Measurements from ENCODE around the gene SETD7.

SETD7 gene

GRCh38 chr4:139525414-139525813 is 30.6 kb downstream of the SETD7 start:
- POLR2A ChIA-PET, result interaction anchor here (0.7 kb wide), 1 partner anchor 496 kb away, joined by 6 read pairs; no protein-coding TSS in a partner anchor
- TF ChIP-seq CTCF (IDR thresholded peaks at IDR 0.05; ENCODE audit: control extremely low read depth, extremely low read depth, low read depth, missing control alignments), result no peak
- DNase-seq (ENCODE audit: extremely low spot score), result no peak
- CTCF ChIA-PET, result interaction anchor here (1.1 to 1.9 kb wide), 4 partner anchors 9 to 495 kb away, joined by 3 to 5 read pairs (median 4); no protein-coding TSS in a partner anchor

- ChIA-PET POLR2A (no interaction called here), CTCF (interaction anchor here (1.2 to 1.8 kb wide), 2 partner anchors 10 to 14 kb away, joined by 4 to 5 read pairs; no protein-coding TSS in a partner anchor)
- TF ChIP-seq CTCF (IDR thresholded peaks at IDR 0.05; ENCODE audit: control extremely low read depth, extremely low read depth, low read depth, missing control alignments), result no peak
- DNase-seq (ENCODE audit: extremely low spot score), result no peak
Measured at GRCh38 chr4:139524062-139524631, 31.9 kb downstream of the SETD7 start.

- no peak for TF ChIP-seq CTCF (IDR thresholded peaks at IDR 0.05; ENCODE audit: control extremely low read depth, extremely low read depth, low read depth, missing control alignments)
- POLR2A ChIA-PET, result no interaction called here
- CTCF ChIA-PET, result interaction anchor here (0.9 to 4.5 kb wide), 5 partner anchors 8 to 129 kb away, joined by 3 to 22 read pairs (median 3); no protein-coding TSS in a partner anchor
- no peak for DNase-seq (ENCODE audit: extremely low spot score)
Measured at GRCh38 chr4:139523076-139523475, 32.9 kb downstream of the SETD7 start.

GRCh38 chr4:139522457-139522856 is 33.6 kb downstream of the SETD7 start:
- TF ChIP-seq CTCF (IDR thresholded peaks at IDR 0.05; ENCODE audit: control extremely low read depth, extremely low read depth, low read depth, missing control alignments), result no peak
- CTCF ChIA-PET, result interaction anchor here (0.8 to 4.5 kb wide), 9 partner anchors 8 to 837 kb away, joined by 3 to 22 read pairs (median 3); no protein-coding TSS in a partner anchor
- POLR2A ChIA-PET, result interaction anchor here (0.7 kb wide), 1 partner anchor 324 kb away, joined by 3 read pairs; no protein-coding TSS in a partner anchor
- DNase-seq (ENCODE audit: extremely low spot score), result no peak

- TF ChIP-seq CTCF (IDR thresholded peaks at IDR 0.05; ENCODE audit: control extremely low read depth, extremely low read depth, low read depth, missing control alignments), result no peak
- ChIA-PET CTCF (interaction anchor here (0.8 to 4.5 kb wide), 8 partner anchors 9 to 838 kb away, joined by 3 to 22 read pairs (median 3); no protein-coding TSS in a partner anchor), POLR2A (interaction anchor here (0.7 kb wide), 1 partner anchor 324 kb away, joined by 3 read pairs; no protein-coding TSS in a partner anchor)
- peak; percentile 24 for DNase-seq (ENCODE audit: extremely low spot score)
Measured at GRCh38 chr4:139521754-139522401, 34.1 kb downstream of the SETD7 start.

GRCh38 chr4:139515531-139515958 is 40.5 kb downstream of the SETD7 start:
- CTCF ChIA-PET, result interaction anchor here (0.8 to 2.1 kb wide), 4 partner anchors 12 to 159 kb away, joined by 3 to 11 read pairs (median 4); no protein-coding TSS in a partner anchor
- TF ChIP-seq CTCF (IDR thresholded peaks at IDR 0.05; ENCODE audit: control extremely low read depth, extremely low read depth, low read depth, missing control alignments), result no peak
- POLR2A ChIA-PET, result no interaction called here
- no peak for DNase-seq (ENCODE audit: extremely low spot score)
